Stimulated activated effector memory CD8-positive, alpha-beta T cell treated with anti-CD3 and anti-CD28 coated beads, Interleukin-12 subunit alpha, Interleukin-12 subunit beta, amount 100 ng/mL, for 72 hours (primary cell): Measurements from ENCODE around the gene CCNYL1.

Source experiments
- ATAC-seq: fragments of 150-1000 bp; cut with Tn5 transposase; 2 replicates; pipeline ENCODE4 v1.10.0; 2021
- DNase-seq, 2 donors: peaks; one replicate each; pipeline ENCODE4 v3.0.0; 2021 to 2022; ENCODE audit warnings: low spot score in 2 of 2
- H3K27ac Mint-ChIP-seq: one replicate; pipeline ENCODE4 v1.8.0; 2022; ENCODE audit warnings: mild to moderate bottlenecking, mixed read lengths
- H3K36me3 Mint-ChIP-seq: one replicate; pipeline ENCODE4 v1.8.0; 2022; ENCODE audit warnings: mild to moderate bottlenecking, mixed read lengths
- H3K4me1 Mint-ChIP-seq: one replicate; pipeline ENCODE4 v1.8.0; 2022; ENCODE audit warnings: mixed read lengths
- H3K4me3 Mint-ChIP-seq: one replicate; pipeline ENCODE4 v1.8.0; 2022; ENCODE audit warnings: mild to moderate bottlenecking, mixed read lengths
- H3K9me3 Mint-ChIP-seq: one replicate; pipeline ENCODE4 v1.8.0; 2022; ENCODE audit warnings: mixed read lengths

CCNYL1 gene

DNA sequence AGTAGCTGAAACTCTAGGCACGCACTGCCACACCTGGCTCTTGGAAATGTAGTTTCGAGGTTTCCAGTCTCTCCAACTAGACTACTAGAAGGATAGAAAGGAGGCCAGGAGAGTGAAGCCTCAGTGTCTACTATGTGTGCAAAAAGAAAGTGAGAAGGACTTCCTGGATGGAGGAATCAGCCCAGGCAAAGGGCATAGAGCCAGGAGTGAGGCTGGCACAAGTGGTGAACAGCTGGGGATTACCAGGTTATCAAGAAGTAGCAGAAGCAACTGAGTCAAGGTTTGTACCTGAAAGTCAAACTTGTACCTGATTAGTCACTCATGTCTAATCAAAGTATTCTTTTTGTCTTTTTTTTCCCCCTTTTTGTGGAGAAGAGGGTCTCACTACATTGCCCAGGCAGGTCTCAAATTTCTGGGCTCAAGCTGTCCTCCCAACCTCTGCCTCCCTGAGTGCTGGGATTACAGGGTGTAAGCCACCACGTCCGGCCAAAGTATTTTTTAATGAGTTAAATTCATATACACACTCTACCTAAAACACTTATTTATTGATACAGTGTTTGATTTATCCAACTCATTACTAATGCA lies 67.0 kb downstream of the CCNYL1 start:
- H3K27ac Mint-ChIP-seq: no peak overlapping the region
- DNase-seq (no peak), ATAC-seq (peak; percentile 11)
- H3K36me3 Mint-ChIP-seq: no peaks in the 10 kb centered on the region
- no peaks in the 10 kb centered on the region for H3K4me1 Mint-ChIP-seq
- no peak overlapping the region for H3K4me3 Mint-ChIP-seq
- H3K9me3 Mint-ChIP-seq: no peaks in the 10 kb centered on the region

- H3K4me3 Mint-ChIP-seq: no peak overlapping the region
- H3K9me3 Mint-ChIP-seq: no peaks in the 10 kb centered on the region
- no peak overlapping the region for H3K27ac Mint-ChIP-seq
- no peaks in the 10 kb centered on the region for H3K4me1 Mint-ChIP-seq
- H3K36me3 Mint-ChIP-seq: no peaks in the 10 kb centered on the region
- DNase-seq: no peak
- ATAC-seq: no peak
Measured at GRCh38 chr2:207779523-207779922, 68.1 kb downstream of the CCNYL1 start.

DNA sequence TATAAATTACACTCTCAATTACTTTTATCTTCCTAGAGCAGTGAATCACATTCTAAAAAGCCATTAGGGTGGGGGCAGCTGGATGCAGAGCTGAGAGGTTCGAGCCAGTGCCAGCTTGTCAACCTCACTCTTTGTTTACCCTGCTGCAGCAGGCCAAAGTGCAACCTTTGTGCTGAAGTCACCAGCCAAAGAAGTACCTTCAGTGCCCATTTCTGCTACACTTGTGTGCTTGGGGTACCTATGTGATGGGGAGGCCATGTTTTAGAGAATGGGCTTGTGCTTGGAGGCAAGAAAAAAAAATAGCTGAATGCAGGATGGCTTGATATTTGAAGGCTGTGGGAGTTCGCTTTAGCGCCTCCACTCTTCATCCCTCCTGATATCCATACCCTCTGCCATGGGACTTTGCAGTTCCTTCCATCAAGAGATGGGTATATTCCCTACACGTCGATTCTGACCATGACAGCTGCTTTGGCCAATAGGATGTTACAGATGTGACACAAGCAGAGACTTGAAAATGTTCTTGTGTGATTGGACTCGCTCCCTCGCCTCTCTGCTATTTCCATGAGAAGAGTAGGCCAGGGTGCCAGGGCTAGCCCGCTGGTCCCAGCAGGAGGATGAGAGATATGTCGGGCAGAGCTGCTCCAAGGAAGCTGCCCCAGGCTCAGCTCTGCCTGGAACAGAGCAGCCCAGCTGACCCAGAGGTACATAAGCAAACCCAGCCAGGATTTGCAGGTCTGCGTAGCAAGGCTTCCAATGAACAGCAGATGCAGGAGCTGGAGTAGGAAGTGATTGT lies 71.0 kb downstream of the CCNYL1 start:
- H3K4me1 Mint-ChIP-seq: no peaks in the 10 kb centered on the region
- DNase-seq: no peak
- no peak overlapping the region for H3K27ac Mint-ChIP-seq
- no peak overlapping the region for H3K4me3 Mint-ChIP-seq
- H3K9me3 Mint-ChIP-seq: no peaks in the 10 kb centered on the region
- no peak for ATAC-seq
- H3K36me3 Mint-ChIP-seq: no peaks in the 10 kb centered on the region

GRCh38 chr2:207783514-207783913 lies 72.1 kb downstream of the CCNYL1 start:
- no peak overlapping the region for H3K27ac Mint-ChIP-seq
- no peak for ATAC-seq
- no peak for DNase-seq
- no peaks in the 10 kb centered on the region for H3K9me3 Mint-ChIP-seq
- no peaks in the 10 kb centered on the region for H3K36me3 Mint-ChIP-seq
- H3K4me1 Mint-ChIP-seq: no peaks in the 10 kb centered on the region
- no peak overlapping the region for H3K4me3 Mint-ChIP-seq

- H3K4me3 Mint-ChIP-seq: no peak overlapping the region
- no peaks in the 10 kb centered on the region for H3K9me3 Mint-ChIP-seq
- H3K36me3 Mint-ChIP-seq: no peaks in the 10 kb centered on the region
- ATAC-seq (no peak), DNase-seq (no peak)
- no peak overlapping the region for H3K27ac Mint-ChIP-seq
- H3K4me1 Mint-ChIP-seq: no peaks in the 10 kb centered on the region
Measured at GRCh38 chr2:207784898-207785297, 73.5 kb downstream of the CCNYL1 start.

DNA sequence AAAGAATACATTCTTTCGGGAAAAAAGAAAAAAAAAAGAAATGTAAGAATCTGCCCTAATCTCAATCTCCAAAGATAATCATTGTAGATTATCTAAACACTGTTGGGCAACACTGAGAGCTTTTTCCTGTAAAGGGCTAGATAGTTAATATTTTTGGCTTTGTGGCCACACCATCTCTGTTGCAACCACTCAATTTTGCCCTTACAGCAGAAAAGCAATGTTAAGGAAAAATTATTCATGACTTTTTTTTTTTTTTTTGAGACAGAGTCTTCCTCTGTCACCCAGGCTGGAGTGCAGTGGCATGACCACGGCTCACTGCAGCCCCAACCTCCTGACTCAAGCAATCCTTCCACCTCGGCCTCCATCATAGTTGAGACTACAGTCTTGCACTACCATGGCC lies 75.6 kb downstream of the CCNYL1 start:
- DNase-seq: no peak
- Mint-ChIP-seq H3K4me1 (no peaks in the 10 kb centered on the region), H3K27ac (no peak overlapping the region), H3K9me3 (no peaks in the 10 kb centered on the region), H3K36me3 (no peaks in the 10 kb centered on the region), H3K4me3 (no peak overlapping the region)
- ATAC-seq: no peak

- Mint-ChIP-seq H3K4me3 (no peak overlapping the region), H3K9me3 (no peaks in the 10 kb centered on the region), H3K4me1 (no peaks in the 10 kb centered on the region), H3K27ac (no peak overlapping the region), H3K36me3 (no peaks in the 10 kb centered on the region)
- DNase-seq (no peak), ATAC-seq (no peak)
Measured at GRCh38 chr2:207787800-207788199, 76.4 kb downstream of the CCNYL1 start.

DNA sequence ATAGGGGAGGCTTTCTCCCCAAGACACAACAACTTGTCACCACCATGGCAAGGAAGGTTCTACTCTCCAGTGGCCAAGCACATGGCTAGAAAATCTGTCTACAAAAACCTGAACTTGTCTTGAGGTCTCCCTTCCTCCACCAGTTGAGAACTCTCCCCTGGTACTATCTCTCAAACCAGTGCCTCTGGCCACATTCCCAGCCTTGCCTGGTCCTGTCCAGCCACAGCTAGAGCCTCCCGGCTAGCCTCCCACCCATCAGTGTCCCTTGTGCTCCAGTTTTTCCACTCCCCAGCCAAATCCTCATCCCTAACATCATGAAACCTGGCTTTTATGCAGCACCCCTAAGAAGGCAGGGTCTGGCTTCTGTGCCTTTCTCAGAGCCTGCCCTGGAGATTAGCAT lies 79.5 kb downstream of the CCNYL1 start:
- no peaks in the 10 kb centered on the region for H3K36me3 Mint-ChIP-seq
- ATAC-seq (no peak), DNase-seq (no peak)
- no peak overlapping the region for H3K4me3 Mint-ChIP-seq
- no peaks in the 10 kb centered on the region for H3K9me3 Mint-ChIP-seq
- no peaks in the 10 kb centered on the region for H3K4me1 Mint-ChIP-seq
- no peak overlapping the region for H3K27ac Mint-ChIP-seq

- ATAC-seq (no peak), DNase-seq (no peak)
- H3K36me3 Mint-ChIP-seq: no peaks in the 10 kb centered on the region
- H3K27ac Mint-ChIP-seq: no peak overlapping the region
- no peak overlapping the region for H3K4me3 Mint-ChIP-seq
- no peaks in the 10 kb centered on the region for H3K4me1 Mint-ChIP-seq
- no peaks in the 10 kb centered on the region for H3K9me3 Mint-ChIP-seq
Measured at GRCh38 chr2:207791579-207792243, 80.3 kb downstream of the CCNYL1 start.

GRCh38 chr2:207792244-207792785 lies 80.9 kb downstream of the CCNYL1 start:
- Mint-ChIP-seq H3K9me3 (no peaks in the 10 kb centered on the region), H3K4me1 (no peaks in the 10 kb centered on the region), H3K36me3 (no peaks in the 10 kb centered on the region), H3K4me3 (no peak overlapping the region), H3K27ac (no peak overlapping the region)
- ATAC-seq (no peak), DNase-seq (no peak)

DNA sequence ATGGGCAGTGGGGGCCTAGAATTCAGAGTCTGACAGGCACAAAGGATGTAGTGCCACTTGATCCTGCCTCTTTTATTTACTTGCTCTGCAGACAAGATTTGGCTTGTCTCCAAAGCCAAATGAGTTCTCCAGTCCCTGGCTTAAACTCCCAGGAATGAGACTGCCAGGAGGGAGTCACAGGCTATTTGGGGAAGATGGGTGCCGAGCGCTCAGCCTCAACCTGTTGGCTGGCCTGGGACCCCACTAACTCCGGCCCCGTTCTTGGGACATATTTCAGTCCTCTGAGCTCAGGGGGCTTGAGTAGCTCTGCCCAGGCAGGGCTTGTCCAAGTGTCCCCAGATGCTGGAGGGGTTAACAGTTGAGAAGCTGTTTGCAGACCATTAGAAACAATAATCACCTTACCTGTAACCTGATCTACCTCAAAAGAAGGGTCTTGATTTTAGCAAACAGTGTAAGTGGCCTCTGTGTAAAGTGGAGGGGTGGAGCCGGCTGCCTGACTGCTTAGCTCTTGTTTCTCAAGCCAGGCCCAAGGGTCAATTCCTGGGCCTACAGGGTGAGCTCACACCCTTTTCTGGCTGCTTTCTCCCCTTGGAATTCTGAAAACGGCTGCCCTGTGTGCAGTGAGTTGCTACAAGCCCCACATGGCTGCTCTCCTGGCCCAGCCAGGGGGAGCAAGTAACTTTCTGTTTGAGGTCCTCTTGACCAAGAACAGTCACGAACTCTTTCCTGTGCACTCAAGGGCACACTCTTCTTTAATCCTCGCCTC lies 85.3 kb downstream of the CCNYL1 start:
- DNase-seq: no peak
- no peak for ATAC-seq
- H3K27ac Mint-ChIP-seq: no peak overlapping the region
- H3K36me3 Mint-ChIP-seq: no peaks in the 10 kb centered on the region
- H3K4me3 Mint-ChIP-seq: no peak overlapping the region
- no peaks in the 10 kb centered on the region for H3K4me1 Mint-ChIP-seq
- no peaks in the 10 kb centered on the region for H3K9me3 Mint-ChIP-seq

- Mint-ChIP-seq H3K36me3 (no peaks in the 10 kb centered on the region), H3K27ac (no peak overlapping the region), H3K4me1 (no peaks in the 10 kb centered on the region), H3K9me3 (no peaks in the 10 kb centered on the region), H3K4me3 (no peak overlapping the region)
- DNase-seq: no peak
- ATAC-seq: no peak
Measured at GRCh38 chr2:207801259-207801658, 89.8 kb downstream of the CCNYL1 start.

DNA sequence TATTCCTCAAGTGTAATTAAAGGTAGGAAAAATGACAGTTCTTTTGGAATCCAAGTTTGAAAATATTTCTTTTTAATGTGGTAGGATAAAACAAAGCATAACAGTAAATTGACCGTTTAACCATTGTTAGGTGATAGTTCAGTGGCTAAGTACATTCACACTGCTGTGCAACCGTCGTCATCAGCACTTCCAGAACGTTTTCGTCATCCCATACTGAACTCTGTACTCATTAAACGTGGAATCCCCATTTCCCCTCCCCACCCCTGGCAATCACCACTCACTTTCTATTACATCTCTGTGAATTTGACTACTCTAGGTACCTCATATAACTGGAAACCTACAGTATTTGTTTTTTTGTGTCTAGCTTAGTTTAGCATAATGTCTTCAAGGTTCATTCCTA lies 91.2 kb downstream of the CCNYL1 start:
- DNase-seq: no peak
- Mint-ChIP-seq H3K9me3 (no peaks in the 10 kb centered on the region), H3K4me3 (no peak overlapping the region), H3K4me1 (peaks cover 5% of the 10 kb centered on the region), H3K36me3 (no peaks in the 10 kb centered on the region), H3K27ac (no peak overlapping the region)
- no peak for ATAC-seq
